Measurements from ENCODE around the gene RAMACL.

GRCh38 chr6:166559662-166560061 lies 26.8 kb downstream of the RAMACL start:
- TF ChIP-seq CTCF (conservative IDR thresholded peaks at IDR 0.05; ENCODE audit: low read depth, low read length) (no peak), EZH2 (IDR thresholded peaks at IDR 0.05; ENCODE audit: borderline replicate concordance, low read depth, low read length, poor library complexity, severe bottlenecking) (no peak)

Measured in A673 (cell line).